ENCODE results near the gene CAPZA1.
A peak's percentile ranks its signal among the peaks of the same experiment; 100 is the strongest.
"Not testable (repeated sequence)": the region's sequence is repeated elsewhere in the genome, so short reads cannot be mapped to it uniquely, and the experiment has no call there.

CAPZA1 gene

DNA sequence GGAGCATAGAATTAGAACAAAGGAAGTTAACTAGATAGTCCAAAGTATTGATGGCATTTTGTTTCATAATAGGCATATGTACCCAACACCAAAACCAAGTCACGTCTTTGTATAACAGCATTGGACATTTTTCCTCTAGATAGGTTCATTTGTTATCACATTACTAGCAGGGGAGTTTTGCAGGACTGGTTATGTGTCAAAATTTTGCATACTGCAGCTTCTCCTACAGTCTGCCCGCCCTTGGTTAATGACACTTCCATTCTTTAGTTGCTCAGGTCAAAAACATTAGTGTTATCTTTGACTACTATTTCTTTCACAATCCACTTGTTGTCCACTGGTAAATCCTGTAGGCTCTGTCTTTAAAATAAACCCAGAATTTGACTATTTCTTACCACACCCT, 8.9 kb downstream of the CAPZA1 start:
- no peak for DNase-seq

DNA sequence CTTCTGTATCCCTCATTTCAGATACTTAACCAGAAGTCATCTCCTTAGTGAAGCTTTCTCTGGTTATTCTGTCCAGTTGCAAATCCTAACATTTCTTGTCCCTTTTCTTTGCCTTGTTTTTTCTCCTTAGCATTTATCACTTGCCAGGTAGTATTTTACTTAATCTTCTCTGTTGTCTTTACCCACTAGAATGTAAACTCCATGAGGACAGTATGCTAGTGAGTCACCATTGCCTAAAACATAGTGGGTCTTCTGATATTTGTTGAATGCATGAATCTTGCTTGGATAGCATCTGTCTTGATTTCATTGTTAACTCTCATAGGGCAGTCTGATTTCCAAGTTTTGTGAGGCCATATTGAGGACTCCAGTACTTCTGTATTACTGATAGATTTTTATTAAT, 9.6 kb downstream of the CAPZA1 start:
- DNase-seq = no peak

DNA sequence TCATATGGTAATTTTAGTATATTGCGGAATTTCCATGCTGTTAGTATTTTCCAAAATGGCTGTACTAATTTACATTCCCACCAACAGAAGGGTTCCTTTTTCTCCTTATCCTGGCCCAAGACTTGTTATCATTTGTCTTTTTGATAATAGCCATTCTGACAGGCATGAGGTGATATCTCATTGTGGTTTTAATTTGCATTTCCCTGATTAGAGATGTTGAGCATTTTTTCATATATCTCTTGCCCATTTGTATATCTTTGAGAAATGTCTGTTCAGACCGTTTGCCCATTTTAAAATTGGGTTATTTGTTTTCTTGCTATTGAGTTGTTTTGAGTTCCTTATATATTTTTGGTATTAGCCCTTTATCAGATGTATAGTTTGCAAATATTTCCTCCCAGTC, 14.0 kb downstream of the CAPZA1 start:
- DNase-seq = no peak

DNA sequence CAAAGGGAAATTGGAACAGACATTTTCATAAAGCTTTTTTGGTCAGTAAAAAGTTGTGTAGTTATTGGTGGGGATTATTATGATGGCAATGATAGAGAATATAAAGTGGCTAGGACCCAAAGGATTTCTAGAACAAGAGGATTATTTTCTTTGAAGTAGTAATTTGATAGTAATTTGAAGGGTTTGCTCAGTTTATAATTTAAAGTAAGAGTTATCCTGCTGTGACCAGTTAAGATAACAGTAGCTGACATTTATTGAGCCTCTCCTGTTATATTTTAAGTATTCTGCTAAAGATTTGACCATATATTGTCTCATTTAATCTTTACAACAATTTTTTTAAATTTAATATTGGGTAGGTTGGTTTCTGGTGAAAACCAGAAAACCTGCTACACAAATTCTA, 14.7 kb downstream of the CAPZA1 start:
- no peak for DNase-seq

DNA sequence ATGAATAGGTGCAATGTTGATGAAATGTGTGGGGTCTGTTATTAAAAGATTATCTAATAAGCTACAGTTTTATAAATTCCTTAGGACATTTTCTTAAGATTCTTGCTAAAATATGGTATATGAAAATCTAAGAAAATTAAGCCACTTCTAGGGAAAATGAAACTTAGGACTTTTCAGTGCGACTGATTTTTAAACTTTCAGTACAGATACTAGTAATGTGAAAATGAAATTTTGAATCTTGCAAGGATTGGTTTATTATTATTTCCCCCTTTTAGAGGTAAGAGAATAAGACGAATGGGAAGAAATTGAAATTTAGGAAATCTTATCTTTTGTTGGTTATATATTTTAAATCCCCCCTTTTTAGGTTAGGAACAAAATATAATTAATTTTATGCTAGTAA, 16.4 kb downstream of the CAPZA1 start:
- DNase-seq = no peak

DNA sequence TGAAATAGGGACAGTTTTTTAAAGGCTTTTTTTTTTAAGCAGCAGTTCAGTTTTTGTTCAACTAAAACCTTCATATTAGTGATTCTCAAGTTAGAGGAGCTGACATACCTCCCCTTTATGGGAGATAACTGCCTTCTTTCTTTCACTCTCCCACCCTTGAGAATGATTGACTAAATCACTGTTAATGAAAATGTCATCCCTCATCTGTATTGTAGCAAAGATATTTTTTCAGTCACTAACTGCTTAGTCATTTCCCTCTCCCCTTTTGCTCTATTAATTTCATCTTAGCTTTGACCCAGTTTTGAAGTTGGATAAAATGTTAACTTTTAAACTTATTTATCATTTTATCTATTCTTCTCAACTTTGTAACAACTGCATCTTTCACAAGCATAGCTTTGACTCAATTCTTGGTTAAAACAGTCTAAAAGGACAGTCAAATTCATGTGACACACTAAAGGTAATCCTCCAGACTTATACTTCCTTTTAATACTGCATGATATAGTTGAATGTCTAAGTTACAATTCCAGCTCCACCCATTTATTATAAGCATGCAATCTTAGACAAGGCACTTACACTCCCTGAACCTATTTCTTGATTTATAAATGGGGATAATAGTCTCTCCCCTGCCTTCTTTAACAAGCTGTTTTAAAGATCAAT, 17.1 kb downstream of the CAPZA1 start:
- DNase-seq = no peak

DNA sequence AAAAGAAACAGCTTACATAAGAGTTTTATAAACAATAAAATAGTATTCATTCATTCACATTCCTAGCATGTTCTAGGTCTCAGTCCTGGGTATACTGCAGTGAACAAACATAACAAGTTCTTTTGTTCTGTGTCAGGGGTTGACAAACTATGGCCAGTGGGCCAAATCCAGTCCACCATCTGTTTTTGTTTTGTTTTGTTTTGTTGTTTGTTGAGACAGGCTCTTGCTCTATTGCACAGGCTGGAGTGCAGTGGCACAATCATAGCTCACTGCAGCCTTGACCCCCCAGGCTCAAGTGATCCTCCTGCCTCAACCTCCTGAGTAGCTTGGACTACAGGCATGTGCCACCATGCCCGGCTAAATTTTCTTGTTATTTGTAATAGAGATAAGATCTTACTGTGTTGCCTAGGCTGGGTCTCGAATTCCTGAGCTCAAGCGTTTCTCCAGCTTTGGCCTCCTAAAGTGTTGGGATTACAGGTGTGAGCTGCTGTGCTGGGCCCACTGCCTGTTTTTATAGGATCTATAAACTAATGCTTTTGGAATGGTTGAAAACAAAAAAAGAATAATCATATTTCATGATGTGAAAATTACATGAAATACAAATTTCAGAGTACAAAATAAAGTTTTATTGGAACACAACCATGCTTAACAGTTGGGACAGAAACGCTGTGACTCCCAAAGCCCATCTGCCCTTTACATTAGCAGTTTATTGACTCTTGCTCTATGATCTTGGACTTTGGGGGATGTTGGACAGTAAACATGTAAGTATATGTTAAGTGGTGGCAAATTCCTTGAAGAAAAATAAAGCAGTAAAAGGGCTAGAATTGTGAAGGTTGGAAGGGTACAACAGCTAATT, 17.9 kb downstream of the CAPZA1 start:
- no peak for DNase-seq

DNA sequence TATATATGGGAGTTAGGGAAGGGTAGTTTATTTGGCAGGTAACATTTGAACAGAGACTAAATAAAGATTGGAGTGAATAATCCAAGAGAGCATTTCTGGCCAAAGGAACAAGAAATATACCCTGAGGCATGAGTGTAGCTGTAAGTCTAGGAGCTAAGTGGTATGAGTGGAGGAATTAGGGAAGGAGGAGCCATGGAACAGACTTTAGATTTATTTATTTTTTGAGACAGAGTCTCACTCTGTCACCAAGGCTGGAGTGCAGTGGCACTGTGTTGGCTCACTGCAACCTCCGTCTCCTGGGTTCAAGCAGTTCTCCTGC, 18.4 kb downstream of the CAPZA1 start:
- DNase-seq = no peak

DNA sequence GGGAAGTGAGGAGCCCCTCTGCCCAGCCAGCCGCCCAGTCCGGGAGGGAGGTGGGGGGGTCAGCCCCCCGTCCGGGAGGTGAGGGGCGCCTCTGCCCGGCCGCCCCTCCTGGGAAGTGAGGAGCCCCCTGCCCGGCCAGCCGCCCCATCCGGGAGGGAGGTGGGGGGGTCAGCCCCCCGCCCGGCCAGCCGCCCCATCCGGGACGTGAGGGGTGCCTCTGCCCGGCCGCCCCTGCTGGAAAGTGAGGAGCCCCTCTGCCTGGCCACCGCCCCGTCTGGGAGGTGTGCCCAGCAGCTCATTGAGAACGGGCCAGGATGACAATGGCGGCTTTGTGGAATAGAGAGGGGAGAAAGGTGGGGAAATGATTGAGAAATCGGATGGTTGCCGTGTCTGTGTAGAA, 20.8 kb downstream of the CAPZA1 start:
- not testable (repeated sequence) for DNase-seq

DNA sequence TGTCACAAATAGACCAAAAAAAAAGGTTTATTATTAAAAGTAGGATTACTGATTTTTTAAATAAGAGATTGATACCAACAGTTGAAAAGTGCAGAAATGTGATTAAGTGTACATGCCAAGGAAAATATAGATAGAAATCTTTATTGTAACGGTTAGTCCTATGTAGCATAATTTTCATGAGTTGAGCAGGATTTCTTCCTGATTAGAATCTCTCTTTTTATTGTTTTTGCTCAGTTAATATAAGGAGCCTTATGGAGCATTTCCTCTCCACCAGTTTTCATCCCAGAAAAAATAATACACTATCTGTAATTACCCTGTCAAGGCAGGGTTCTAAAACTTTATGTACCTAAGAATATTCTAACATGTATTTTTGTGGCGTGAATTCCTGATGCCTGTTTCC, 23.4 kb downstream of the CAPZA1 start:
- no peak for DNase-seq

DNA sequence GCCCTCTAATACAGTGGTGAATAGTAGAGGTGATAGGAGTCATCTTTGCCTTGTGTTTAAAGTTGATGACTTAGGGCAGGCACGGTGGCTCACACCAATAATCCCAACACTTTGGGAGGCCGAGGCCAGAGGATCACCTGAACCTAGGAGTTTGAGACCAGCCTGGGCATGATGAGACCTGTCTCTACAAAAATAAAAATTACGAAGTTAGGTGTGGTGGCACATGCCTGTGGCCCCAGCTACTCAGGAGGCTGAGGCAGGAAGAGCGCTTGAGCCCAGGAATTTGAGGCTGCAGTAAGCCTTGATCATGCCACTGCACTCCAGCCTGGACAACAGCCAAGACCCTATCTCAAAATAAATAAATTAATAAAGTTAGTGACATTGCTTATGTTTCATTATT, 26.6 kb downstream of the CAPZA1 start:
- no peak for DNase-seq

DNA sequence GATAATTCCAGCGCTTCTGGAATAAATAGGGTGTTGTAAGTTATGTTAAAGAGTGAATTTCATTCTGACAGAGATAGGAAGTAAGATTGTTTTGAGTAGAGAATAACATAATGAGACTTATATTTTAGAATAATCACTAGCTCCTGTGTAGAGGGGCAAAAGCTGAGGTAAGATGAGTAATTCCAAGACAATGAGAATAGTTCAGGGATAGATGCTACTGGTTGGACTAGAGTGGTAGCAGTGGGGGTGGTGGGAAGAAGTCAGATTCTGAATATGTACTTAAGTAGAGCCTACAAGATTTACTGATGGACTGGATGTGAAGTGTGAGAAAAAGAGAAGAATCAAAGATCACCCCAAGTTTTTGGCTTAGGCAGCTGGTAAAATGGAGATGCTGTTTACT, 31.6 kb downstream of the CAPZA1 start:
- no peak for DNase-seq

DNA sequence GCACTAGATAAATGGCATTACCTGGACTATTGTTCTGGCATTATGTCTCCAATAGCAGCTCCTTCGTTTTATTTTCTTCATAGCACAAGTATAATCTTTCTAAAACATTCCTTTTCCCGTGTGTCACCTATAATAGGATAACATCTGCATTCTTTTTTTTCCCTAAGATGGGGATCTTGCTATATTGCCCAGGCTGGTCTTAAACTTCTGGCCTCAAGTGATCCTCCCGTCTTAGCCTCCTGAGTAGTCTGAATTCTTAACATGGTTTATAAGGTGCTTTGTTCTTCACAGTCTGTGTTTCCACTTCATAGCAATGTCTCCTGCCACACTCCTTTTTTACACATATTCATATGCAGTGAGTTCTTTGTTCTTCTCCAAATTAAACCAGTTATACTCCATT, 46.2 kb downstream of the CAPZA1 start:
- DNase-seq = no peak

DNA sequence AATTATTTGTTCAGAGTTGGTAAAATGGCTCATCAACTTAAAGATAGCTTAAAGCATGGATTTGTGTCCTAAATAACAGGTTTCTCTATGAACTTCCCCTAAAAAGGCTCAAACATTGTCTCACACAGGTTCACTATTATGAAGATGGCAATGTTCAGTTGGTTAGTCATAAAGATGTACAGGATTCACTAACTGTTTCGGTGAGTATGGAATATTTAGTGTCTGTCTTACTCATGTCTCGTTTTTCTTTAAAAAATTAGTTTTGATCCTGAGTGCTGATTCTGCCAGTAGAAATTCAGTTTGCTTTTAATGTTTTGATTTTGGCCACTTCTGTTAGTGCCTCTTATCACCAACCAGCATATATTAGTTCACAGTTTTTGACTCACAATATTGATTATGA, 47.3 kb downstream of the CAPZA1 start:
- no peak for DNase-seq

DNA sequence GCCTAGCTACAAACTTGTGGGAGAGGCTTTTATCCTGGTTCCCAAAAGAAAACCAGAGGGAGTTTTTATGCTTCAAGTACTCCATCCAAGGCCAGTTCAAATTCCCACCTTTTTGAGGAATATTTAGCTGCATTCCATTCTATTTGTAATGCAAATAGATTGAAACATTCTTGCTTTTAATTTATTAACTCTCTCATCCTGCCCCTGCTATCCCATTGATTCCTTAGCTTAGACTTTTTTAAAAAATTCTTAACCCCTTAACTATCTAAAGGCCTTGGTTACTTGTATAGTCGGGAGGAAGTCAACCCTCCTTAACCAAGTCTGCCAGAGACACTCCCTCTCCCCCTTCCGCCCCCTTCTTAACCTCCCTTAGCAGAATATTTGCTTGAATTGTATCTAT, 52.4 kb downstream of the CAPZA1 start:
- no peak for DNase-seq

DNA sequence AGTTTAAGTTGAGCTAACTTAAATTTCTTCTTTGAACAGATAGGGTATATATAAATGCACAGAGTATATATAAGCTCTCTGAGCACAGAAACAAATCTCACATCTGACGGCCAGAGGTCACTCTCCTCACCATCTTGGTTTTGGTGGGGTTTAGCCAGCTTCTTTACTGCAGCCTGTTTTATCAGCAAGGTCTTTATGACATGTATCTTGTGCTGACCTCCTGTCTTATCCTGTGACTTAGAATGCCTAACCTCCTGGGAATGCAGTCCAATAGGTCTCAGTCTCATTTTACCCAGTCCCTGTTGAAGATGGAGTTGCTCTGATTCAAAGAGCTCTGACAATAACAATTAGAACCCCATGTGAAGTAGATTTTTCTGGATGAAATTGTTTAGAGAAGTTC, 53.2 kb downstream of the CAPZA1 start:
- no peak for DNase-seq

DNA sequence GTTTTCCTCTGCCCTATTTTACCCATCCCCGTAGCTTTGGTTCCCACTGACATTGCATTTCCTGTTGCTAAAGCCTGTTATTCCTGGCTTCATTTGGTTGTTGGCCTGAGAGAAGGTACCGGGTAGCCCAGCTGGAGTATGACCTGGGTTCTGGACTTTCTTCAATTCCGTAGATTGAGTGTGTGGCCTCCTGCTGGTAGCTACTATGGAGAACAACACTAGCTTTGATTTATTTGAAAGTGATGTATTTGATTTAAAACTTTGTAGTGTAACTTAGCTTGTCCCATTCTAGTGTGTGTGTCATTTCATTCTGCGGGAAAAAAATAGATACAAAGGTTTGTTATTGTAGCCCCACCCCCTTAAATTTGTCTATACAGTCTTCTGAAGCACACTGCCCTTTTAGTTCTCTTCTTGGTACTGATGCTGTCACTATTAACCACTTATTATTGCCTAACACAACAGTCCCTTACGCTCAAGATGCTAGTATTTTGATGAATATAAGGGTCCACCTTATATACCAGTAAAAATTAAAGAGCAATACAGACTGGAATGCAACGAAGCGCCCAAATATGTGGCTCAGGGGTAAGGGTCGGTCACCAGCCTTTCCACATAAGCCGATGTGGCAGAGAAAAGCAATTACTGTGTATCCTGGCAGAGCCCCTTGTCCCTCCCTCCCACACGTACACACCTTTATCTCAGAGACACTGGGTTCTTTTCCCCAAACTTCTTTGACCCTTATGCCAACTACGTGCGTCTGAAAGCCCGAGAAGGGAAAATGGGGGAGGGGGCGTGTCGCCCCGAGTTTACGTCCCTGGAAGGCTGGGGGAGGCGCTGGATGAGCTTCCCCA, 54.2 kb downstream of the CAPZA1 start:
- DNase-seq = no peak

DNA sequence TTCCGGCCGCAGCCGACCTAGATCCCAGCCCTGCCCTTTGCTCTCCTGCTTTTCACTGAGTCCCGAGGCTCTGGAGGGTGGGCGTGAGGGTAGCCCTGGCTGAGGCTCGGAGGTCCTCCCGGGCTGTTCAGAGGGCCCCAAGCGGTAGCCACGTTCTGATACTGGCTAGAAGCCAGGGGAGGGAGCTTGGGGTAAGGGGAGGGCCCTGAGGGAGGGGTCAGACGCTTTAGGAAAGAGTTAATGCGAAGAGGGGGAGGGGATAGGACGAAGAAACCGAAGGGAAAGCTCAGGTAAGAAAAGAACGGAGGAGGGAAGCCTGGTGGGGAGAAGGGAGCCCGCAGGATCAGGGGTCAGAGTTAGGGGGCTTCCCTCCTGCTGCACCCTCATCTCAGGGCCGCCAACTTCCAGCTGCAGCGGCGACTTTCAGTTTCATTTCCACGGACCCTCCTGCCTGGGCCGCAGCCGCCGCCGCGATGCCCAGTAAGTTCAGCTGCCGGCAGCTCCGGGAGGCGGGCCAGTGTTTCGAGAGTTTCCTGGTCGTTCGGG, 54.9 kb downstream of the CAPZA1 start, which contains the start of gene MOV10:
MOV10 (plus strand) TSS at position 220 of the 546 bp plus-strand sequence; CDS start at position 474, 254 bp downstream.
- peak; percentile 16 for DNase-seq

DNA sequence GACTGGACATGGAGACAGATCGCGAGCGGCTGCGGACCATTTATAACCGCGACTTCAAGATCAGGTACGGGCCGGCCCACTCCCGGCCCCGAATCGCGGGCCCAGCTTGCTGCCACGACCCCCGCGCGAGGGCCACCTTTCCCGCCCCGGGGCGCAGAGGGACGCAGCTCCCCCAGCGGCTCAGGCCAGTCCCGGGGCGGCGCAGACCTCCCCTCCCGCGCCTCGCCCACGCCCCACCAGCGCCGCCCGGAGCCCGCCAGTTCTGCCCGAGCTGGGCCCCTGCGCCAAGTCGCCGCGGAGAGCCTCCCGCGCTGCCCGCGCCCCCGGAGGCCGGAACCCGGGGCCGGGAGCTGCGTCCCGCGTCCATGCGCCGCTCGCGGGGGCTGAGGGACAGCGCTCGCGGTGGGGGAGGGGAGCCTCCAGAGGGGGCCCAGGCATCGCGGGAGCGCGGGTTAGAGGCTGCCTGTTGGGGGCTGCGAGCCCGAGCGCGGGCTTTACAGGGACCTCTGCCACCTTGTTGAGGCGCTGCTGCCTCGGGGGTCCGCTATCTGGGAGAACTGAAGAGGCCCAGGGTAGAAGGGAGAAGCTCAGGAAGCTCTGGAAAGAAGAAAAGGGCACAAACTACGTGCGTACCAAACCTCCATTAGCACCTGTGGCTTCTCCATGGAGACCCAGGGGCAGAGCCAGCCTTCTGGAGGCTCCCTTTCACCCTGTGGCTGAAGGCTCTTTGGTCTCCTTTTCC, 55.5 kb downstream of the CAPZA1 start:
- peak; percentile 15 for DNase-seq

DNA sequence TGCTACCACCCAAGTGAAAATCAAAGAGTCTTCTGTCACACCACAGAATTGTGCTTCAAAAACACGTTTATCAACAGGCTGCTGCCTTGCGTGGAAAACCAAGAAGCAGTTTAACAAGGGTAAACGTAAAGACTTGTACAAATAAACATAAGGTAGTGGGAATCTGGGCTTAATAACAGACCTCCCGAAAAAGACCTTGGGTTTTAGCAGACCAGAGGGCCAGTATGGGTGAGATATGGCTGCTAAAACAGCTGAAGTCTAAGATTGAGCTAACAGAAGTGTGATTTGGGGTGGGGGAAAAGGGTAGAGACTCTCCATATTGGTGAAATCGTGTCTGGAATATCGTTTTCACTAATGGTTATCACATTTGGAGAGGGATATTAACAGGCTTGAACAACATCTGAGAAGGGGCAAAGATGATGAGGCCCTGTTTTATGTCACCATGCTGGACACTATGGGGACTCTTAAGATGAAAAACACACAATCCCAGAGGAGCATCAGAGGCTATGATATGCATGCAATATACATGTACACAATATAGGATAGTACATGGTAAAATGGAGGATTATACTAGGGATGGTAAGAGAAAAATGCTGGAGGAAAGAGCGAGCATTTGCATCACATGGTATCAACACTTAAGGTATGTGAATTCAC, 56.2 kb downstream of the CAPZA1 start:
- no peak for DNase-seq

DNA sequence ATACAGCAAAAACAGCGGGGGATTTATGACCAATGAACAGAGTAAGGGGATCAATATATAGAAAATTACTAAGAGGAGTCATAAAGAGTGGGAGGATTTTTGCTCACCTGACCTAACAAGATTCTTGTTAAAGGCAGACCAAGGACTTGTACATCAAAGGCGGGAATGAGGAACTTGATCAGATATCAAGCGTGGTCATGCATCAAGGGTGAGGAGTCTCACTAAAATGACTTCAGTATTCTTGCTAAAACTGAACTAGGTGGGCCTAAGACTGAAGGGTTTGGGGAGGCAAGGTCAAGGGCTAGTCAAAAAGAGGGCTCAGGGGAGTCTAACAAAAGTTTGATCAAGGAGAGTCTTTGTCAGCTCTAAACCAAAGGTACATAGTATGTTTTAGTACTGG, 56.9 kb downstream of the CAPZA1 start:
- DNase-seq = no peak

DNA sequence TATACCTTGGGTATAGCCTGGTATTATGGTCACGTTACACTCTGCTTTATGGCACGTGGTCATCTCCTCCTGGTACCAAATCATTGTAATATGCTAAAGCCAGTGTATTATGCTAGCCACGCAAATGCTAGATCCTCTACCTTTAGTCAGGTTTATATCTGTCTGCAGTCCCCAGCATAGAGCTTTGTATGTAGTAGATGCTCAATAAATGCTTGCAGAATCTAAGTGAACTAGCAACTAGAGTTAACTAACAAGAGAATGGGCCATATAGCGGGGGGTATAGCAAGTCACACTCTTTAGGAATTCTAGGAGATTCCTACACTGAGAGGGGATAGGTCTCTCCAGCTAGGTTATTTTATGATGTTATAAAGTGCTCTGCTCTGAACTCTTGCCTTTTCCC, 57.9 kb downstream of the CAPZA1 start:
- no peak for DNase-seq
